NCI-H2196 (cell line): ENCODE data around the gene TMEM47.

Experiments
- DNase-seq: peaks from one replicate; lab custom pipeline; 2025; ENCODE audit not compliant: unreplicated experiment; lab: John Stamatoyannopoulos, UW

The TMEM47 gene

GRCh38 chrX:34586346-34586911 is 70.7 kb downstream of the TMEM47 start:
- no peak for DNase-seq

- no peak for DNase-seq
Measured at GRCh38 chrX:34585561-34585960, 71.5 kb downstream of the TMEM47 start.

- no peak for DNase-seq
Measured at GRCh38 chrX:34584781-34585180, 72.3 kb downstream of the TMEM47 start.

GRCh38 chrX:34580069-34580468 is 77.0 kb downstream of the TMEM47 start:
- no peak for DNase-seq

- DNase-seq: no peak
Measured at GRCh38 chrX:34578237-34578636, 78.8 kb downstream of the TMEM47 start.
